HL-60 (cell line): Measurements from ENCODE around the gene SLC4A4.

Experiments
- DNase-seq, 2 experiments: peaks; one replicate each; pipeline ENCODE4 v3.0.0-alpha.2; 2010 to 2020; ENCODE audit warnings: low read depth in 1 of 2, low spot score in 1 of 2
- H3K27ac ChIP-seq: fragments of 250-450 bp; sonication (Bioruptor Pico); replicated peaks from 2 replicates; pipeline ENCODE4 v1.5.1; 2020; ENCODE audit warnings: mild to moderate bottlenecking, moderate library complexity
- H3K27me3 ChIP-seq: fragments of 250-450 bp; sonication (Bioruptor Pico); 2 replicates; pipeline ENCODE4 v1.5.1; 2021; ENCODE audit warnings: mild to moderate bottlenecking, moderate library complexity; ENCODE audit not compliant: insufficient read depth, poor library complexity, severe bottlenecking
- H3K4me3 ChIP-seq: replicated peaks from 2 replicates; pipeline ENCODE4 v1.5.1; 2011; ENCODE audit warnings: mild to moderate bottlenecking, control low read depth, low read length; ENCODE audit not compliant: insufficient read depth
- CTCF ChIP-seq: IDR thresholded peaks from one replicate; pipeline ENCODE4 v1.5.1; 2011; ENCODE audit warnings: low read length, control low read depth, inconsistent platforms; ENCODE audit not compliant: insufficient read depth
- GABPA ChIP-seq: IDR thresholded peaks from 2 replicates; pipeline ENCODE4 v1.6.1; 2012; ENCODE audit warnings: low read depth
- POLR2AphosphoS5 ChIP-seq: IDR thresholded peaks from 2 replicates; pipeline ENCODE4 v1.6.1; 2012; ENCODE audit warnings: low read depth
- REST ChIP-seq: IDR thresholded peaks from 2 replicates; pipeline ENCODE4 v1.6.1; 2012; ENCODE audit warnings: low read depth; ENCODE audit not compliant: insufficient replicate concordance
- SPI1 ChIP-seq: IDR thresholded peaks from 2 replicates; pipeline ENCODE4 v1.6.1; 2012; ENCODE audit warnings: low read depth, mild to moderate bottlenecking, borderline replicate concordance

Gene SLC4A4

GRCh38 chr4:71389149-71389827, 50.5 kb downstream of the SLC4A4 start:
- H3K27ac ChIP-seq = no peak overlapping the region
- no peak for DNase-seq
- H3K27me3 ChIP-seq = no peaks in the 10 kb centered on the region
- H3K4me3 ChIP-seq = no peak overlapping the region
- TF ChIP-seq SPI1 (no peak), POLR2AphosphoS5 (no peak), CTCF (no peak), GABPA (no peak), REST (no peak)

DNA sequence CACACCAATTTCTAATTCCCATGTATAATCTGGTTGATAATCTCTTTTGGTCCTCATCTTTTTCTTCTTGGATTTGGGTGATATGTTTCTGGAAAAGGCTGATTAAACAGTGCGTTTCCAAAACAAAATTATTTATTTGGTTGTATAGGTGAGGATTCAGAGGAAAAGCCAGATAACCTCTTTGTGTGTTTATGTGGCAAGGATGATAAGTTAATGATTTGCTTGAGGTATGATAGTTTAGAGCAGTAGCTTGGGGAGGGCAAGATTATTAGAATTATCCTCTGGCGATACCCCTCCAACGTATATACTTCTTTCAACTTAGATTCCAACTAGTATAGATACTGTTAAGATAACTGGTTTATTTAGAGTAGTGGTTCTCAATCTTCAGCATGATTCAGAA, 53.3 kb downstream of the SLC4A4 start:
- no peaks in the 10 kb centered on the region for H3K27me3 ChIP-seq
- TF ChIP-seq CTCF (no peak), REST (no peak), POLR2AphosphoS5 (no peak), GABPA (no peak), SPI1 (no peak)
- DNase-seq = no peak
- H3K27ac ChIP-seq = no peak overlapping the region
- no peak overlapping the region for H3K4me3 ChIP-seq

DNA sequence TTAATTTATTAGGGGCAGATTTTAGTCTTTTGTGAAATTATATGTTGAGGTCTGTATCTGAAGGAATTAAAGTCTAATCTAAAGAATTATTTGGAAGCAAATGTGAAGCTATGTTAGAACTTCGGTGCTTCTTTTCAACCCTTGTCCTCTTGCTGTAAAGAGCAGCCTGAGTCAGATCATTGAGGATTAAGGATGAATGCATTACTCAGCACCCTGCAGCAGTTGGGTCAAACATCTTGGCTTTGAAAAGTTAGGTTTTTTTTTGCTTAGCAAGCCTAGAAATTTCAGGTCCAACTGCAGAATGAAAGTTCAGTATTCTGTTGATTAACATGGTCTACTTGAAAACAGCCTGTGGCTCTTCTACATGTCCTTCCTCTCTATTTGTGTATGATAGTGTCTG, 57.6 kb downstream of the SLC4A4 start:
- no peak for DNase-seq
- TF ChIP-seq CTCF (no peak), REST (no peak), GABPA (no peak), POLR2AphosphoS5 (no peak), SPI1 (no peak)
- no peak overlapping the region for H3K27ac ChIP-seq
- H3K4me3 ChIP-seq = no peak overlapping the region
- no peaks in the 10 kb centered on the region for H3K27me3 ChIP-seq
